Measurements from ENCODE around the gene POLR1G. TPM values are rescaled to one million over a fixed set of nuclear protein-coding genes. Genes with fewer than 3 reads are reported as not detected.

POLR1G gene
- total and polyA plus RNA-seq, 2 experiments from 2014 or later: 2.5 to 3.3 TPM

DNA sequence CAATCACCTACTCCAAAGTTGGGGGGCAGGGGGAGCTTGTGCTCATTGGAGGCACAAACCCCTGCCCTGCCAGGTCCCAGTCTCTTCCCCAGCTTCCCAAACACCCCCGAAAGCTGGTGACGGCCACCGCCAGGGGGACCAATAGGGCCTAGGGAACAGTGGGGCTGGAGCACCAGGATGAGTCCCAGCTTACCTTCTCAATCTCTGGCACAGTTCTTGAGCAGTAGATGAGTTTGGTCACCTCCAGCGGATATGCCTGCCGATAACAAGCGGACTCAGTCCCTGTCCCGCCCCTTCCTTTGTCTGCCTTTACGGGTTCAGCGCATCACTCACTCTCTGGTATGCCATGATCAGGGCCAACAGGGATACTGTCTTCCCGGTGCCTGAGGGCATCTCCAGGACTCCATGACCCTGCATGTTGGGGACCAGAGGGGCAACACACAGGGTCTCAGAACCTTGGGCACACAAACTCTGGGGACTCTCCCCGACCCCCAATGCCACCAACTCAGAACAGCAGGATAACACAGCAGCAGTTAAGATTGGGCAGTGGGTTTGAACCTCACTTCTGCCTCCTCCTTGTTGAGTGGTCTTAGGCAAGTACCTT is 37.6 kb upstream of the POLR1G start:
- no peaks in the 10 kb centered on the region for H3K36me3 ChIP-seq (replicated peaks; ENCODE audit: insufficient read depth, low read depth)
- TF ChIP-seq EZH2 (IDR thresholded peaks at IDR 0.05; ENCODE audit: borderline replicate concordance) (no peak), EZH2phosphoT487 (IDR thresholded peaks at IDR 0.05; ENCODE audit: low read depth, severe bottlenecking, unreplicated experiment) (no peak)
- TF ChIP-seq, protein P1, sequence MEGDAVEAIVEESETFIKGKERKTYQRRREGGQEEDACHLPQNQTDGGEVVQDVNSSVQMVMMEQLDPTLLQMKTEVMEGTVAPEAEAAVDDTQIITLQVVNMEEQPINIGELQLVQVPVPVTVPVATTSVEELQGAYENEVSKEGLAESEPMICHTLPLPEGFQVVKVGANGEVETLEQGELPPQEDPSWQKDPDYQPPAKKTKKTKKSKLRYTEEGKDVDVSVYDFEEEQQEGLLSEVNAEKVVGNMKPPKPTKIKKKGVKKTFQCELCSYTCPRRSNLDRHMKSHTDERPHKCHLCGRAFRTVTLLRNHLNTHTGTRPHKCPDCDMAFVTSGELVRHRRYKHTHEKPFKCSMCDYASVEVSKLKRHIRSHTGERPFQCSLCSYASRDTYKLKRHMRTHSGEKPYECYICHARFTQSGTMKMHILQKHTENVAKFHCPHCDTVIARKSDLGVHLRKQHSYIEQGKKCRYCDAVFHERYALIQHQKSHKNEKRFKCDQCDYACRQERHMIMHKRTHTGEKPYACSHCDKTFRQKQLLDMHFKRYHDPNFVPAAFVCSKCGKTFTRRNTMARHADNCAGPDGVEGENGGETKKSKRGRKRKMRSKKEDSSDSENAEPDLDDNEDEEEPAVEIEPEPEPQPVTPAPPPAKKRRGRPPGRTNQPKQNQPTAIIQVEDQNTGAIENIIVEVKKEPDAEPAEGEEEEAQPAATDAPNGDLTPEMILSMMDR (IDR thresholded peaks at IDR 0.05; ENCODE audit: poor library complexity): no peak
- H4K20me1 ChIP-seq (ENCODE audit: insufficient read depth, poor library complexity, severe bottlenecking): no peaks in the 10 kb centered on the region
- no peak overlapping the region for H3K27ac ChIP-seq
- H3K4me1 ChIP-seq (ENCODE audit: insufficient read depth): no peaks in the 10 kb centered on the region
- no peaks in the 10 kb centered on the region for H3K9me3 ChIP-seq (ENCODE audit: low read depth)
- H3K27me3 ChIP-seq: no peaks in the 10 kb centered on the region
- no peak overlapping the region for H2AFZ ChIP-seq
- H3K4me2 ChIP-seq: no peak overlapping the region
- H3K9me2 ChIP-seq (replicated peaks; ENCODE audit: insufficient read depth): no peaks in the 10 kb centered on the region
- DNase-seq (ENCODE audit: low spot score): no peak
- WGBS (ENCODE audit: low lambda C conversion rate, missing lambda C conversion rate): 97% methylated on average over 11 of the region's 11 CpGs
- H3K4me3 ChIP-seq: no peak overlapping the region
- peaks cover 10% of the 10 kb centered on the region for H3K79me2 ChIP-seq

DNA sequence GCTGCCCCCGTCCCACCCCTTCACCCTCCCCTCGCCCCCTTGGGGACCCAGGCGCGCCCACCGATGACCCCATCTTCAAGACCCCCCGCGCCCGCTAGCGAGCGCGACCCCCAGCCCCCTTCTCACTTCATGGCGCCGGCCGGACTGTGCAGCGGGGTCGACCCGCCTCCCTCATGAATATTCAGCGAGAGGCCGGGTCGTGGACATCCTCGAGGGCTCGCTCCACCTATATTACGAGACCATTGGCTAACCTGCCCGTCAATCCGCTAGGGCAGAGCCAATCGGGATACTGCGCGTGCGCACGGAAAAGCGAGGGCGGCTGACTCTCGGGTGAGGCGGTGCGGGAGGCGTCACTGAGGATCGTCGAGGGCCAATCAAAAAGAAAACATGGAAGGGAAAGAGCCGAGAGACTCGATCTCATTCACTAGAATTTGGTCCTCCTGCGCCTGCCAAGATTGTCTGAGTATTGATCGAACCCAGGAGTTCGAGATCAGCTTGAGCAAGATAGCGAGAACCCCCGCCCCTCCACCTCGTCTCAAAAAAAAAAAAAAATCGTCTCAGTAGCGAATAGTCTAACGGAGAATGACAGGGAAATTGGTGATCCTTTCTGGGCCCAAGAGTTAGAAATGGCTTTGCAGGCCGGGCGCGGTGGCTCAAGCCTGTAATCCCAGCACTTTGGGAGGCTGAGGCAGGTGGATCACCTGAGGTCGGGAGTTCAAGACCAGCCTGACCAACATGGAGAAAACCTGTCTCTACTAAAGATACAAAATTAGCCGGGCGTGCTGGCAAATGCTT is 35.8 kb upstream of the POLR1G start, which contains the start of gene ERCC2:
Gene ERCC2, minus strand, starts transcription at position 164 of the 795 bp plus-strand sequence. Its CDS starts 33 bp downstream, at position 131.
- H3K4me2 ChIP-seq: peak within 1 kb of the TSS; percentile 89
- H2AFZ ChIP-seq: peak within 1 kb of the TSS; percentile 71
- no peaks in the 10 kb centered on the region for H3K27me3 ChIP-seq
- peak within 1 kb of the TSS; percentile 80 for H3K27ac ChIP-seq
- no peaks in the 10 kb centered on the region for H4K20me1 ChIP-seq (ENCODE audit: insufficient read depth, poor library complexity, severe bottlenecking)
- peak; percentile 99 for DNase-seq (ENCODE audit: low spot score)
- H3K36me3 ChIP-seq (replicated peaks; ENCODE audit: insufficient read depth, low read depth): no peaks in the 10 kb centered on the region
- H3K4me1 ChIP-seq (ENCODE audit: insufficient read depth): no peaks in the 10 kb centered on the region
- H3K4me3 ChIP-seq: peak within 1 kb of the TSS; percentile 56
- no peaks in the 10 kb centered on the region for H3K9me3 ChIP-seq (ENCODE audit: low read depth)
- H3K79me2 ChIP-seq: peaks cover 10% of the 10 kb centered on the region
- 7% methylated on average over 49 of the region's 55 CpGs for WGBS (ENCODE audit: low lambda C conversion rate, missing lambda C conversion rate)
- TF ChIP-seq, protein P1 (IDR thresholded peaks at IDR 0.05; ENCODE audit: poor library complexity): no peak
- no peak for TF ChIP-seq EZH2phosphoT487 (IDR thresholded peaks at IDR 0.05; ENCODE audit: low read depth, severe bottlenecking, unreplicated experiment)
- no peak for TF ChIP-seq EZH2 (IDR thresholded peaks at IDR 0.05; ENCODE audit: borderline replicate concordance)
- H3K9me2 ChIP-seq (replicated peaks; ENCODE audit: insufficient read depth): no peaks in the 10 kb centered on the region

DNA sequence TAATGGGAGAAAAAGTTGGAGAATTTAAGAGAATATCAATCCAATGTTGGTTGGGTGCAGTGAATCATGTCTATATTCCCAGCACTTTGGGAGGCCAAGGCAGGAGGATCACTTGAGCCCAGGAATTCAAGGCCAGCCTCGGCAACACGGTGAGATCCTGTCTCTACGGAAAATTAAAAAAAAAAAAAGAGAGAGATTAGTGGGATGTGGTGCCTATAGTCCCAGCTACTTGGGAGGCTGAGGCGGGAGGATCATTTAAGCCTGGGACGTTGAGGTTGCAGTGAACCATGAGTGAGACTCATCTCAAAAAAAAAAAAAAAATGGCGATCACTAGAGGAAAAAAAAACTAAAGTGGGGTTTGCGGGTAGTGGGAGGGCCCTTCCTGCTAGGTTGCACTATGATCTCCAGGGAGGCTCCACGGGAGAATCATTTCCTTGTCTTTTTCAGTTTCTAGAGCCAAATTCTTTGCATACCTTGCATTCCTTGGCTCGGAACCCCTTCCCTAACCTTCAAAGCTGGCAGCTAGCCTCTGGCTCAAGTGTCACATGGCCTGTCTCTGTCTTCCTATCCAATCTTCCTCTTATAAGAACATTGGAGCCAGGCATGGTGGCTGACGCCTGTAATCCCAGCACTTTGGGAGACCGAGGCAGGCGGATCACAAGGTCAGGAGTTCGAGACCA is 30.3 kb upstream of the POLR1G start:
- TF ChIP-seq EZH2 (IDR thresholded peaks at IDR 0.05; ENCODE audit: borderline replicate concordance) (no peak), EZH2phosphoT487 (IDR thresholded peaks at IDR 0.05; ENCODE audit: low read depth, severe bottlenecking, unreplicated experiment) (no peak)
- TF ChIP-seq, protein P1 (IDR thresholded peaks at IDR 0.05; ENCODE audit: poor library complexity): no peak

More for the DNA sequence above, 30.3 kb upstream of the POLR1G start:
- H3K9me3 ChIP-seq (ENCODE audit: low read depth): no peaks in the 10 kb centered on the region
- no peaks in the 10 kb centered on the region for H4K20me1 ChIP-seq (ENCODE audit: insufficient read depth, poor library complexity, severe bottlenecking)
- no peak overlapping the region for H3K4me2 ChIP-seq
- no peak overlapping the region for H3K4me3 ChIP-seq
- DNase-seq (ENCODE audit: low spot score): peak; percentile 38
- H3K4me1 ChIP-seq (ENCODE audit: insufficient read depth): no peaks in the 10 kb centered on the region
- H2AFZ ChIP-seq: no peak overlapping the region
- 53% methylated on average over 13 of the region's 13 CpGs for WGBS (ENCODE audit: low lambda C conversion rate, missing lambda C conversion rate)
- H3K9me2 ChIP-seq (replicated peaks; ENCODE audit: insufficient read depth): no peaks in the 10 kb centered on the region
- no peaks in the 10 kb centered on the region for H3K36me3 ChIP-seq (replicated peaks; ENCODE audit: insufficient read depth, low read depth)
- H3K27me3 ChIP-seq: no peaks in the 10 kb centered on the region
- H3K27ac ChIP-seq: no peak overlapping the region
- H3K79me2 ChIP-seq: no peaks in the 10 kb centered on the region
